Subcutaneous abdominal adipose tissue (tissue), 5 donors: ENCODE results near the gene BTD.
"Not testable (repeated sequence)": the region's sequence is repeated elsewhere in the genome, so short reads cannot be mapped to it uniquely, and the experiment has no call there.

Experiments
- H3K27ac ChIP-seq: one replicate; pipeline ENCODE4 v1.7.0; 2013; ENCODE audit warnings: low read depth, mild to moderate bottlenecking, inconsistent platforms, low read length, moderate library complexity
- H3K27me3 ChIP-seq, 5 donors: one replicate each; pipeline ENCODE4 v1.7.0; 2013; ENCODE audit warnings: low read length in 5 of 5, inconsistent platforms in 1 of 5; ENCODE audit not compliant: control insufficient read depth in 5 of 5, insufficient read depth in 4 of 5
- H3K36me3 ChIP-seq, 5 donors: one replicate each; pipeline ENCODE4 v1.7.0; 2013; ENCODE audit warnings: low read length in 5 of 5; ENCODE audit not compliant: control insufficient read depth in 5 of 5, insufficient read depth in 5 of 5
- H3K4me1 ChIP-seq, 5 donors: one replicate each; pipeline ENCODE4 v1.7.0; 2013; ENCODE audit warnings: low read length in 5 of 5, mild to moderate bottlenecking in 3 of 5, moderate library complexity in 1 of 5; ENCODE audit not compliant: control insufficient read depth in 5 of 5, insufficient read depth in 5 of 5
- H3K4me3 ChIP-seq, 5 donors: one replicate each; pipeline ENCODE4 v1.7.0; 2013; ENCODE audit warnings: low read length in 5 of 5, low read depth in 1 of 5
- H3K9ac ChIP-seq, 5 donors: one replicate each; pipeline ENCODE4 v1.7.0; 2013; ENCODE audit warnings: low read length in 5 of 5, mild to moderate bottlenecking in 4 of 5, moderate library complexity in 3 of 5
- H3K9me3 ChIP-seq, 5 donors: one replicate each; pipeline ENCODE4 v1.7.0; 2013; ENCODE audit warnings: low read length in 5 of 5; ENCODE audit not compliant: control insufficient read depth in 5 of 5
- donor health status: healthy.
- donor health status: healthy.
- donor health status: healthy.
- donor health status: healthy.
- donor health status: healthy.

The BTD gene

DNA sequence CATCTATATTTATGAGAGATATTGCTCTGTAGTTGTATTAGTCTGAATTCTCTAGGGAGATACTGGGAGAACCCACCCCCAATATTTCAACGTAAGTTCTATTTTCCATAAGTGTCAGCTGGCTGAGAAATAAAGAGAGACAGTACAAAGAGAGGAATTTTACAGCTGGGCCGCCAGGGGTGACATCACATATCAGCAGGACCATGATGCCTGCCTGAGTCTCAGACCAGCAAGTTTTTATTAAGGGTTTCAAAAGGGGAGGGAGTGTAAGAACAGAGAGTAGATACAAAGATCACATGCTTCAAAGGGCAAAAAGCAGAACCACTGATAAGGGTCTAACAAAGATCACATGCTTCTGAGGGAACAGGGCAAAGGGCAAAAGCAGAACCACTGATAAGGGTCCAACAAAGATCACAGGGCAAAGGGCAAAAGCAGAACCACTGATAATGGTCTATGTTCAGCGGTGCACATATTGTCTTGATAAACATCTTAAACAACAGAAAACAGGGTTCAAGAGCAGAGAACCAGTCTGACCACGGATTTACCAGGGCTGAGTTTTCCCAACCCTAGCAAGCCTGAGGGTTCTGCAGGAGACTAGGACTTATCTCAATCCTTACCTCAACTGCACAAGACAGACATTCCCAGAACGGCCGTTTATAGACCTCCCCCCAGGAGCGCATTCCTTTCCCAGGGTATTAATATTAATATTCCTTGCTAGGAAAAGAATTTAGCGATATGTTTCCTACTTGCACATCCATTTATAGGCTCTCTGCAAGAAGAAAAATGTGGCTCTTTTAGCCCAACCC is 18.3 kb downstream of the BTD start:
- H3K27me3 ChIP-seq, H3K9ac ChIP-seq, H3K27ac ChIP-seq, H3K36me3 ChIP-seq, H3K4me1 ChIP-seq, H3K9me3 ChIP-seq, H3K4me3 ChIP-seq: not testable (repeated sequence)

GRCh38 chr3:15623535-15624440 is 22.2 kb downstream of the BTD start:
- Histone ChIP-seq H3K36me3 (peaks cover 0 to 4% (median 3%) of the 10 kb centered on the region in 5 donors), H3K9me3 (peaks cover 0 to 7% (median 3%) of the 10 kb centered on the region in 5 donors), H3K27ac (no peak overlapping the region), H3K27me3 (no peaks in the 10 kb centered on the region), H3K4me3 (no peak overlapping the region), H3K9ac (no peak overlapping the region), H3K4me1 (peaks cover 0 to 3% (median 0%) of the 10 kb centered on the region in 5 donors)

DNA sequence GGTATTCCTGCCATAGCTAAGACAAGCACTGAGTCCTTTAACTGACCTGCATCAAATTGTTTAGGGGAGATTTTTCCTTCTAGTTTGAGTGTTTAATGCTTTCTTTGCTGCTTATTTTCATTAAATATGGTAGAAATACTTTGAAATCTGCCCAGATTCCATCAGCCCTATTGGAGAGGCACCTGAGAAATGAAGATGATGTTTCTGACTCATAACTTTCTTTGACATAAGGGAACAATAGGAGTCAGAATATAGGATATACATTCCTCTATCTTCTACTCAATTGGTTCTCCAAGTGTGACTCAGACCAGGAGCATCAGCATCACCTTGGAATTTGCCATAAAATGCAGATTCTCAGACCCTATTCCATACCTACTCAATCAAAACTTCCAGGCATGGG is 27.4 kb downstream of the BTD start:
- H3K4me3 ChIP-seq, result no peak overlapping the region
- no peaks in the 10 kb centered on the region for H3K27me3 ChIP-seq

DNA sequence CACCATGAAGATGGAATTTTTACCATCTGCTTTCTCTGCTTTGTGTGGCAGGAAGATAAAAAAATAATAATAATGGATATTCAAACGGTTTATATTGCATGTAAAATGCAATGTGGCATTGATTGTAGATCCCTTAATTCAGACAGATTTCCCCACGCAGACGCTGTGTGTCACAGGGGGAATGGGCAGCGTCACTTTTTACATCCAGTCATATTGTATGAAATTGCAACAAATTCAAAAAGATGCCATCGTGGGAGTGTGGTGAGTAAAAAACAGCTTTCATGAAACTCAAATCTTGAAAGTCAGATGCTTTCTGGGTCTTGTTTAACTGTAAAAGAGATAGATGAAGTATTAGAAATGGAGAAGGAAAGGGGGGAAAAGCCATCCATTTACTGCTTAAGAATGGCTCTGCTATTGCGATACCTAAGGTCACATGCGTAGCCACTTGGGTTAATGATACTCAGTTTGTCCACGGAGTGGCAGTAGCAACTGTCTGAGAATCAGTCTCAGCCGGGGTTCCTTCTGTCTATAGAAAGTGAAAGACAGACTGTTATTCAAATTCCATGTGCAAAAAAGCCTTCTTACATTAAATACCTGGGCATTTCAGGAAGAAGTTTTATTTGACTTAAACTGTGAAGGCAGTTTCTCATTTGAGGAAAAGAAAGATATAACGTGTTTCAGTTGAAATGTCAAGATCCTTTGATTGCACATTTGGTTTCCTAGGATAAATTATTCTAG is 28.5 kb downstream of the BTD start:
- Histone ChIP-seq H3K36me3 (peaks cover 0 to 4% (median 0%) of the 10 kb centered on the region in 5 donors), H3K27ac (peak overlapping the region; percentile 89), H3K4me3 (peak overlapping the region in 4 of 5 donors; percentile 51 to 61 (median 56)), H3K4me1 (peaks cover 0 to 40% (median 34%) of the 10 kb centered on the region in 5 donors), H3K9me3 (no peaks in the 10 kb centered on the region), H3K27me3 (no peaks in the 10 kb centered on the region), H3K9ac (peak overlapping the region in 3 of 5 donors; percentile 15 to 65 (median 17))

More for the DNA sequence above, 27.4 kb downstream of the BTD start:
- Histone ChIP-seq H3K4me1 (peaks cover 0 to 30% (median 23%) of the 10 kb centered on the region in 5 donors), H3K36me3 (peaks cover 0 to 4% (median 0%) of the 10 kb centered on the region in 5 donors), H3K9ac (no peak overlapping the region), H3K27ac (no peak overlapping the region), H3K9me3 (no peaks in the 10 kb centered on the region)

- peak overlapping the region in 4 of 5 donors; percentile 51 to 61 (median 56) for H3K4me3 ChIP-seq
- peaks cover 5 to 48% (median 41%) of the 10 kb centered on the region in 5 donors for H3K4me1 ChIP-seq
- H3K36me3 ChIP-seq, result peaks cover 0 to 4% (median 0%) of the 10 kb centered on the region in 5 donors
- H3K9me3 ChIP-seq, result no peaks in the 10 kb centered on the region
- peak overlapping the region; percentile 89 for H3K27ac ChIP-seq
- no peaks in the 10 kb centered on the region for H3K27me3 ChIP-seq
- H3K9ac ChIP-seq, result peak overlapping the region in 3 of 5 donors; percentile 17 to 65 (median 26)
Observed at GRCh38 chr3:15630646-15631350, 29.3 kb downstream of the BTD start.

DNA sequence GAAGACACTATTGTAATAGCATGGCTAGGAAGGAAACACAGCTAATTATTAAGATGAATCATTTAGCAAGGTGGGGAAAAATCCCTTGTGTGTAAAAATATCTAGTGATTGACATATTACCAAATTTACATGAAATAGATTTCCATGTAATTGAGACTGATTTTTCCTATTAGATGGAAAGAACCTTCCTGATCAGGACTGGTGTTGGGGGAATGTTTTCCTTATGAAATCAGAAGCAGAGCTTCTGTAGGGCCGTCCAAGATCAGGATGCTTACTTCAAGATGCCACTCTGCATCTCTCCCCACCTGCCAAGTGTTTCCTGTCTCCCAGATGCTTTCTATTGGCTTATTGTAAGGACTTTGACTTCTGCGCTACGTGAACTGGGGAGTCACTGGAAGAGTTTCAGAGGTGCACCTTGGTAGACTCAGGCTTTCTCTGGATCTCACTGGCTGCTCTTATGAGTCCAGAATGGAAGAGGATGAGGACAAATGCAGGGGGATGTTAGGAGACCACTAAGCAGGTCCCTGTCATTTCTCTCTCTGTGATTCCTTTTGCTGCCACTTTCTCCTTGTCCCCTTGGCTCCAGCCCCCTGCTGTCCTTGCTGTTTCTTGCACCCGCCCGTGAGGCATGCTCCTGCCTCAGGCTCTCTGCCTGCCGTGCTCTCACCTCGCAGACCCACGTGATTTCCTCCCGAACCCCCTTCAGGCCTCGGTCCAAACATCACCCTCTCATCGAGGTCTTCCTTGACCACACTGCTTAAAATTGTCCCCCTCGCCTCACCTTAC is 30.1 kb downstream of the BTD start:
- peak overlapping the region; percentile 89 for H3K27ac ChIP-seq
- H3K4me1 ChIP-seq, result peaks cover 9 to 55% (median 49%) of the 10 kb centered on the region in 5 donors
- no peak overlapping the region for H3K9ac ChIP-seq

GRCh38 chr3:15632212-15632580 is 30.7 kb downstream of the BTD start:
- peaks cover 0 to 3% (median 0%) of the 10 kb centered on the region in 5 donors for H3K36me3 ChIP-seq
- no peaks in the 10 kb centered on the region for H3K9me3 ChIP-seq
- H3K4me3 ChIP-seq, result no peak overlapping the region
- no peak overlapping the region for H3K9ac ChIP-seq
- H3K4me1 ChIP-seq, result peaks cover 9 to 60% (median 52%) of the 10 kb centered on the region in 5 donors
- H3K27me3 ChIP-seq, result no peaks in the 10 kb centered on the region
- H3K27ac ChIP-seq, result peak overlapping the region; percentile 89

More for the DNA sequence above, 30.1 kb downstream of the BTD start:
- no peaks in the 10 kb centered on the region for H3K9me3 ChIP-seq
- H3K27me3 ChIP-seq, result no peaks in the 10 kb centered on the region
- H3K4me3 ChIP-seq, result no peak overlapping the region
- peaks cover 0 to 4% (median 0%) of the 10 kb centered on the region in 5 donors for H3K36me3 ChIP-seq

DNA sequence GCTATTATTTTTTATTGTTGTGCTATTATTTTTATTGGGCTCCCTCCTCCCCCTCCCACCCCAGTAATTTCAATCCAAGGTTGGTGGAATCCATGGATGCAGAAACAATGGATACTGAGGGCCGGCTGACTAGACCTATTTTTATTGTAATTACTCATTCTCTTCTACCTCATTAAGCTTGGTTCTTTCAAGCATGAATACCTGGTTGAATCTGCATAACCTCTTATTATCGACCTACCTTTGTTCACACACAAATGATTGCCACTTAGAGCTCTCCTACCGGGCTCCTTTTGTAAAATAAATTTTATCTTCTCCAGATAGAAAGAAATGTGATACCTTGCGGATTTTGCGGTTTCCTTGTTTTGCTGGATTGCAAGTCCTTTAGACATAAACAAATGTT is 31.6 kb downstream of the BTD start:
- H3K4me3 ChIP-seq, result no peak overlapping the region
- H3K4me1 ChIP-seq, result peaks cover 9 to 68% (median 53%) of the 10 kb centered on the region in 5 donors
- peak overlapping the region; percentile 88 for H3K27ac ChIP-seq
- H3K27me3 ChIP-seq, result no peaks in the 10 kb centered on the region
- no peak overlapping the region for H3K9ac ChIP-seq
- peaks cover 0 to 8% (median 0%) of the 10 kb centered on the region in 5 donors for H3K36me3 ChIP-seq
- no peaks in the 10 kb centered on the region for H3K9me3 ChIP-seq
